Neural cell (in vitro differentiated cells): ENCODE results near the gene TOM1.

Experiments
- CTCF ChIP-seq: fragments of 450-650 bp; IDR thresholded peaks from 2 replicates; pipeline ENCODE4 v1.5.1; 2014; ENCODE audit warnings: antibody characterized with exemption, mild to moderate bottlenecking, moderate library complexity; ENCODE audit not compliant: poor library complexity, severe bottlenecking
- EP300 ChIP-seq: fragments of 450-650 bp; conservative IDR thresholded peaks from 2 replicates; pipeline ENCODE4 v1.6.1; 2014; ENCODE audit warnings: antibody characterized with exemption, mild to moderate bottlenecking, moderate library complexity; ENCODE audit not compliant: poor library complexity, severe bottlenecking

GRCh38 chr22:35335468-35335867, 35.8 kb downstream of the TOM1 start:
- no peak for TF ChIP-seq CTCF
- no peak for TF ChIP-seq EP300
